Measurements from ENCODE around the gene METTL16.

The METTL16 gene

GRCh38 chr17:2410951-2411350, 100.7 kb downstream of the METTL16 start:
- no peak for DNase-seq

DNA sequence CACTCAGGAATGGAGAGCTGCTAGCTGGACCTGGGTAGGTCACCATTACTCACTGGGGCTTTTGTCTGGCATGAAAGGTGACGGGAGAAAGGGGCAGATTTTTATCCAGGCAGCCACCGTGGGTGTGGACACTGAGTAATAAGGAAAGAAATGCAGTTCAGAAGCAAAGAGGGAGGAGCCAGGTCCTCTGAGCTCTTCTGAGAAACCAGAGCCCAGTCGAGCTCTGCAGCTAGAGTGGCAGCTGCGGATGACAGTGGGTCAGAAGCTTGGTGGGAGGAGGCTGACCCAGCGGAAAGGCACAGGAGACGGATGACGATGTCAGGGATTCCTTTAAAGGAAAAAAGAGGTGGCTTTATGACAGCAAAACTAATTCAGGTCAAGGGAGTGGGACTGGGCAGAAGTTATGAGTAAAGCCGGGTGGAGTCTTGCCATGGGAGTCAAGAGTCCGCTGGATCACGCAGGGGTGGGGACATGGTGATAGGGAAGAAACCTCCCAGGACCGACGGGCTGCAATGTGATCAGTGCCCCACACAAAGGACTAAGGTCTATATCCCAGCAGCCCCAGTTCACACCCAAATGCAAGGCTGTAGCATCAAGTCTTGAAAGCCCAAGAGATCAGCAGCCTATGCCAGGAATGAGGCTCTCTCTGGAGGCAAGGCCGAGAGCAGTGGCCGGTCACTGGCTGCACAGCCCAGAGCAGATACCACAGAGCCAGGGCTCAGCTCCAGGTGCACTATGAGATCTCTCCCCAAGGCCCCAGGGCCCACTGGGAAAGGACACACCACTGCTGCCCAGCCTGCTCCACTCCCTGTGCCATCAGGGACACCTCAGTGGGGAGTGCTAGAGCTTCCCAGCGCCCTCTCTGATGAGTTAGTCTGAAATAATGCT, 104.5 kb downstream of the METTL16 start:
- DNase-seq, result peak; percentile 97

DNA sequence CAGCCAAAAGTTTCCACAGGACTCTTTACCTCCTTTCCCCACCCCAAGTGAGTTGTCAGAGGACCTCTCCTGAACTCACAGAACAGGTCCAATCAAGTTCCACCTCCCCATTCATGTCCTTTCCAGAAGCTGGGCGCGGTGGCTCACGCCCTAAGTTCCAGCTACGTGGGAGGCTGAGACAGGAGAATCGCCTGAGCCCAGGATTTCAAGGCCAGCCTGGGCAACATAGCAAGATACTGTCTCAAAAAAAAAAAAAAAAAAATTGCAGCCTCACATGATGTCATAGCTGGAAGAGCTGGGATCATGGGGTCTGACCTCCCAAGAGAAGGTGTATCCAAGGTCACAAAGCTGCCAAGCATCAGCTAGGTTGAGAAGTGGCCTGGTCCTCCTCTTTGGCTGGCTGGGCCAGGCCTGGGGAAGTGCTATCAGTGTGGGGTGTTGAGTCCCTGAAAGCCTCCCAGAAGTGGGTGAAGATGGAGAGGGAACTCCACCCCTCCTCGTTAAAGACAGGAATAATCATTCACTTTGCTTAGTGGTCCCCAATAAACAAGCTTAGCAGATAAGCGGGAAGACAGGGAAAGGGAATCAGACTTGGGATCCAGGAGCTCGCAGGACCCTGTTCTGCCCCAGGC, 105.3 kb downstream of the METTL16 start:
- DNase-seq, result no peak

DNA sequence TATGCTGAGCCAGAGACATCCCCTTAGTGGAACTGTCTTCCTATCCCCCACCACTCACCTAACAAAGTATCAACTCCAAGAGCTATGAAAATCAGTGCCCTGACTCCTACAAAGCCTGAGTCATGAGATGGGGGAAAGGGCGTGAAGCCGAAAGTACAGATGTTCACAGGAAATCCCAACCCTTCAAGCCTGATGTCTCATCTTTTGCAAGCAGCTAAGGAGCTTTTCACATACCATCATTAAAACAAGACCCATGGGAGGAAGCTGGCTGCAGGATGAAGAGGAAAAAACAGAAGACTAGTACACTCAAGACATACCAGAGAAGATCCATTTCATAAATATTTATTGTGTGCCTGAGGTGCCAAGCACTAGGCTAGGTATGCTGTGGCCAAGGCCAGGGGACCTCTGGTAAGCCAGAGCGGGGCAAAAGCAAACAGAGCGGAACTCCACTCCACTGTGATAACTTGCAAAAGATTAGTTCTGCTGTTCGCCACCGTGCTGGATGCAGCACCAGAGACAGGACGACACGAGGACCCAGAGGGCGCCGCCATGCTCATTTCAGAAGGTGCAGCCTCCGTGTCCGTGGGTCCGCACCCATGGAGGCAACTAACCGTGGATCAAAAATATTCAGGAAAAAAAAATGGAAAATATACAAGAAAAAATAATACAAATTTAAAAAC, 106.3 kb downstream of the METTL16 start:
- peak; percentile 96 for DNase-seq

DNA sequence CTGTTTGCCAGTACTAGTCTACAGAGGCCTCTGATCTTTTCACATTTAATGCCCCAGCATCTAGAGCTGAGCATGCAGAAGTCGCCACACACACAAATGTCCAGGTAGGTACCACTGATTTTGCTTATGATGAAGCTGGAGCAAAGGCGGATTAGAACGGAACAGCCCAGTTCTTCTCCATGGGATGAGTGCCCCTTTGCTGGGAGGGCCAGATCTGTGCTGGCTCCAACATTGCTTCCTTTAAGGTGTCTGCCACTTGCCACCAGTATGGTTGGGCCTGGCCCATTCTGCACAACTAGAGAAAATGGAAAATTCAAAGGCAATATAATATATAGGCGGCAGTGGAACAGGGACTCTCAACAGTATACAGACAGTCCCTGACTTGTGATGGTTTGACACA, 108.6 kb downstream of the METTL16 start:
- DNase-seq, result no peak

DNA sequence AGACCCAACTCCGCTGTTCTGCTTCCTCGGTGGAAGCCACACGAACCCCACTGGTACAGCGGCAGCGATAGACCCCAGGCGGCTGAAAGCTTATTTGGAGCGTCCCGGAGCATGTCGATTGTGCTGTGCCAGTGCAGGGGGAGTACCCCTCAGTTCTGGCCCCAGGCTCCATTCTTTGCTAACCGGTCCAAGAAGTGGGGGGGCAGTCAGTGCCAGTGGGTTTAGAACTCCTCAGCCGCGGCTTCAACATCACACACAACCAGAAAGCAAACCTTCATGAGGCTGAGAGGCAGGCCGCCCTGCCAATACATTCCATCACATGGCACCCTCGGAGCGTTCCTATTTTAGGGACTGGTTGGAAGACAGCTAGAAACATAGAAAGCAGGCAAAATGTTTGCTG, 109.1 kb downstream of the METTL16 start:
- no peak for DNase-seq

GRCh38 chr17:2401426-2402221, 110.1 kb downstream of the METTL16 start:
- peak; percentile 99 for DNase-seq

GRCh38 chr17:2400877-2401425, 110.7 kb downstream of the METTL16 start, which contains the start of gene MNT:
MNT (minus strand) TSS chr17:2401060; CDS start chr17:2400712, 348 bp downstream.
- DNase-seq, result peak; percentile 93

DNA sequence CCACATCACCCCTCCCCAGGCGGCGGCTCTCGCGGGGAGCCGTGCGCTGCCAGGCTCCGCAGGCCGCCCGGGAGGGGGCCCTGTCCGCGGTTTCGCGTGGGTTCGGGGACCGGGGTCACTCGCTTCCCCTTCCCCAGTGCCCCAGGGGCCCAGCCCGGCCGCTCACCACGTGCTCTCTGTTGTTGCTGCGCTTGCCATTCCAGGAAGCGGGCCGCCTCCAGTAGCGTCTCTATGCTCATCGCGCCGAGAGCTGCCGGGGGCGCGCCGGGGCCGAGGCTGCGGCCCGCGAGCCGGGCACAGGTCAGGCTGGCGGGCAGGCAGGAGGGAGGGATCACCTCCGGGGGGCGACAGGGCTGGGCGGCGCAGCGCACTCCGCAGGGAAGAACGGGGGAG, 111.2 kb downstream of the METTL16 start:
- DNase-seq, result peak; percentile 47

GRCh38 chr17:2399572-2400473, 111.9 kb downstream of the METTL16 start:
- peak; percentile 97 for DNase-seq

GRCh38 chr17:2398655-2399571, 112.8 kb downstream of the METTL16 start:
- peak; percentile 80 for DNase-seq

DNA sequence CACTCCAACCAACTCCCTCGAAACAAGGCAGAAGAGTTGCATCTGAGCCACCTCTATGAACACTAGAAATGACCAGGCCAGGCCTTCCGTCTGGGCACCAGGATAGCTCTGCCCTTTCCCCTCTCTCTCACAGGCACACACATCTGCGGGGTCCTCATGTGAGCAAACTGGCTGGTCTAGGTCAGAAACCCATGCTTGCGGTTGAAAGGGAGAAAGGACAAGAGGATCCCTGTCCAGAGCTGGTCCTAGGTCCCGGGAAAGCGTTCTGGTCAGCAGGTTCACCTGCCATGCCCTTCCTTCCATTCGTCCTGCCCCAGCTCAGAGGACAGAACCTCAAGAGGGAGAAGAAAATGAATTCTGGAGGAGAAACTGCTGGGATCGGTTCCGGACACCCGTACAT, 113.5 kb downstream of the METTL16 start:
- no peak for DNase-seq

DNA sequence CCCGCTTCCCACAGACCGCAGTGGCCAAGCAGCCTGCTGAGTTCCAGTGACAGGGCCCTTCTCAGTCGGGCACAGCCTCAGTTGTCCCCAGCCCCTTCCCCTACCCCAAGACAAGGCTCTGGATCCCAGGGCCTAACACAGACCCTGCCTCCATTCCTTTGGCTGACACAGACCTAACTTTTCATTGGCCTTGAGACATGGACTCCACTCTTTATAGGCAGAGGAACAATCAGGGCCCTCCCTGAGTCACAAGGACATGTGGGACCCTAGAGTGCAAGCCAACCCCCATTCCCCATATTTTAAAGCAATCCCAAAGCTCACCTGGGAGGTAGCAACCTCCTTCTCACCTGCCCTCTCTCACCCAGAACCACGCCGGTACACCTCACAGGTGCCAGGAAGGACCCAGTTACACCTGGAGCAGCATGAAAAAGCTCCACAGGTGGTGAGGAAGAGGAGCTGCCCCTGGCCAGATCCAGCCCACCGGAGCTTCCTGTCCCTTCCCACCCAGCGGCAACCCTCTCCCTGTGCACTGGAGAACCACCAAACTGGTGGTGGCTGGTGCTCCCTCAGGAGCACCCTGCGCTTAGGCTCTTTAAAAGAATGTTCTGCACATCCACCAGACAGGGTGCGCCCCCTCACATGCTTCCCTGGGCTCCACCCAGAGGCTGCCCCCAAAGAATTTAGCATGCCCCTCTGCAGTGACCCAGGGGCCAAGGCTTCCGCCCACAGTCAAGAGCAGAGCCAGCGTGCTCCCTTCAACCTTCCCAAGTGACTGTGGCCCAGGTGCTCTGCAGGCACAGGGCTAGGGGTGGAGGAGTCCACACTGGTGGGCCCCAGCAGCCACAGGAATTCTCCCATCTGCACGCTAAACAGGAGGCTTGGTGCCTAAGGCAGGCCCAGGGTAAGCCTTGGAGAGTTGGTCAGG, 114.2 kb downstream of the METTL16 start:
- DNase-seq, result no peak

DNA sequence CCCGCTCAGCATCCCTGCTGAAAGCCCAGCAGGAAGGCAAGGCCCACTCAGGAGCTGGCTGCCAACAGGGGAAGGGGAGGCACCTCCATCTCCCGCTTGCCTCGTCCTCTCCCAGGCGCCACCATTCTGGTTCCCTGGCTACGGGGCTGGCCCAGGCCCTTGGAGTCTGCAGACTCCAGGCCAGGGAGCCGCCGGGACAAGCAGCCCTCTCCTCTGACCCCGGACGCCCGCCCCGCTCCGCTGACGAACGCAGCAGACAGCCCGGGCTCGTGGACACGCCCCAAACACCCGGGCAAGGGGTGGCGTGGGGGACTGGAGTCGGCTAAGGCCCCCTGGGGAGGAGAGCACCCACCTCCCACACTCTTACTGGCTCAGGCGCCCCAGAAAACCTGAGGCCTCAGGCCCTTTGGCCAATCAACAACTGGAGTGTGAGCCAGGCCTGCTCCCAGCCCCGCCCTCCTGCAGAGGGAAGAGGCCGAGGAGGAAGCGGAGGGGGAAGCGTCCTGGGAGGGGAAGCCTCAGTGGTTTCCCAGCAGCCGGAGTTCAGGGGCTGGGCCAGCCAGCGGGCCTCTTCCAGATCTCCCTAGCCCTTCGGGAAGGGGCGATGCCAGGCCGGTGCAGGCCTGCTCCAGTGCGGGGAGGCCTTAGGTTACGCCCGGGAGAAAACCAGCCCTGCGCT, 115.0 kb downstream of the METTL16 start:
- peak; percentile 97 for DNase-seq

DNA sequence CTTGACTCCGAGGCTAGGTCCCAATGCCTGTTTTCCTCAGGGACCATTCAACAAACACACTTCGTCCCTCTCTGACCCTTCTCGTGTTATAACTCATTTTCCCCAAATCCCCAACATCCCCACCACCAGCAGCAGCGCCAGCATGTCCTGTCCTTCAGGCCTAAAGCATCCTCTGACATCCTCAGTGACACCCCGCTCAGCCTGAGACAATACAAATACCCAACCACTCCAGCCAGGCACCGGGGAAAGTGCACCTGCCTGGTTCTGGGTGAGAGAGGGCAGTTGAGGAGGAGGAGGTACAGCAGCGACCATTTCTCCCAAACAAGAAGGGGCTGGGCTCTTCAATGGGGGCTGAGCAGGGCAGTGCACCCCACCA, 115.5 kb downstream of the METTL16 start:
- DNase-seq, result no peak

DNA sequence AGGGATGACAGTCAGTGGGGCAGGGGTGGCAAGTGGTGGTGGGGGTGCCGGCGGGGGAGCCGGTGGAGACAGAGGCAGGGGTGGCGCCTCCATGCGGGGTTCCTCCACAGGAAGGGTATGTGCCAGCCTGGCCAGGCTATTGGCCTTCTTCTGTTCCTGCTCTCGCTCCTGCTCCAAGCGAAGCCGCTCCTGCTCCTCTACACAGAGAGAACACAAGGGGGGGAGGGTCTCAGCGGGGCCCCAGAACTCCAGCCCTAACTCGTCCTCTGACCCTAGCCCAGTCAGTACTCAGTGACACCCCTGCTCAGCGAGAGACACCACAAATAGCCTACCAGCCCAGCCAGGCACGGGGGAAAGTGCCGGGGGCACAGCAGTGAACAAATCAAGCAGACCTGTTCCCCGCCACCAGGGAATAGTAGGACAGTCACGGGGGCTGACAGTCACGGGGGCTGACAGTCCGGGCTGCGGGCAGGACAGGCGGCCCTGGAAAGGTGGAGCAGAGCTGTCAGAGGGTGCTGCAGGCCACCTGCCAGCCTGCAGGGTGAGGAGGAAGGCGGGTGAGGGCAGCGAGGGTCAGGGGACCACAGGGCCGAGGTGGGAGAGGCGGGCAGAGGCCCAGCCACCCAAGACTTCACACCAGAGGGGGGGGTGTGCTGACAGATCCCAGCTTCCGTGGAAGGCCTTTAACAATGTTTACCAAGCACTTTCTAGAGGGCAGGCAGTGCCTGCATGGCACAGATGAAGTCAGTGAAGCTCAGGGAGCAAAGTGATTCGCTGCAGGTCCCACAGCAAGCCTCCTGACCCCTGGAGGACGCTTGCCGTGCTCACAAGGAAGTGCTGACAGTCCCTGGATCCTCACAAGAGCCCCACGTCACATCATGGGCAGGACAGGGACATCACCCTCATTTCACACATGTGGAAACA, 116.2 kb downstream of the METTL16 start:
- DNase-seq, result peak; percentile 40

GRCh38 chr17:2394775-2395201, 116.9 kb downstream of the METTL16 start:
- DNase-seq, result no peak
